Stimulated activated CD8-positive, alpha-beta memory T cell treated with anti-CD3 and anti-CD28 coated beads, Interleukin-12 subunit alpha, Interleukin-12 subunit beta, amount 100 ng/mL, for 4 hours (primary cell): ENCODE measurements around the gene SRPX2.

ENCODE experiments used
- DNase-seq: peaks from one replicate; pipeline ENCODE4 v3.0.0-alpha.2; 2020; ENCODE audit warnings: low read depth

SRPX2 gene

DNA sequence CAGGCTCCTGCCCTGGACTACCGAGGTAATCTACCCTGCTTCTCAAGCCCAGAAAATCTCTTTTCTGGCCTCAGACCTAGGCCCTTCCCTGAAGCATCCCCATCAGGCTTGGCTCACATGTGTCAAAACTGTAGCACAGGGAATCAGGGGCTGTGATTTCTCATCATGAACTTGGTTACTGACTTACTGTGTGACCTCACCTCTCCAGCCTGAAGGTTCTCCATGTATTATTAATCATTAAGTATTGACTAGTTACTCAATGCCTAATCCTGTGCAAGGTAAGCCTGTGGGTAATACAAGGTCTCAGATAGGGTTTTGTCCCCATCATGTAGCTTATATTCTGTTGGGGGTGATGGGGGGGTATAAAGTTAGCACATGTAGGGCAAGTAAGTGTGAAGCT lies 6.8 kb downstream of the SRPX2 start:
- no peak for DNase-seq

DNA sequence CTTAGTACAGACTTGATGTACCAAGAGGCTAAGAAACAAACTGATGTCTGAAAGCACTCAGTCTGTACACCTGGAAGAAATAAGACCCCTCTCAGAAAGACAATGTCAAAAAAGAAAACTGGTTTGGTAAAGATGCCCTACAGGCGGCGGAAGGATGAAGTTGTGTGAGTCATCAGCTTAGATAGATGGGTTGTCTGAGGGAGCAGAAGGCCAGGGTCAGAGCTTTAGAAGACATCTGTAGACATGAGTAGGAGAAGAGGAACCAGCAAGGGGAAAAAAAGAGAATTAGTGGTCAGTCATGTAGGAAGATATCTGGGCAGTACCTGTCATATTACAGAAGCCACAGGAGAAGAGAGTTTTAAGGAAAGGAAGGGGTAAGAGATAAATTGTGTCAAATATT lies 8.3 kb downstream of the SRPX2 start:
- DNase-seq: no peak

DNA sequence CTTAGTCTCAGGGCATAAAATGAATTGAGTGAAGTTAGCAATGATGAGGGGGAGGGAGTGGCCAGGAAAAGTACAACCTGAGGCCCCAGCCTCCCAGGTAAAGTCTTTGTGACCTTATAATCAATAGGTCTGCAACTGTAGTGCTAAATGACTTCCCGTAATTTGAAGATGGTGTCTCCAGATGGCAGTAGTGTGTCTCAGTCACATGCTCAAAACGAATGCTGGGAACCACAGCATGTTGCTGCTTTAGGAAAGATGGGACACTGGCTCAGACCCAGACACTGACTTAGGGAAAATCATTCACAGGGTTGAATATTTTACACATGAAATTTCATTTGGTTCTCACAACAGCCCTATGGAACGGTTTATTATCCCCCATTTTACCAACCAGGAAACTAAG lies 10.3 kb downstream of the SRPX2 start:
- DNase-seq: no peak

DNA sequence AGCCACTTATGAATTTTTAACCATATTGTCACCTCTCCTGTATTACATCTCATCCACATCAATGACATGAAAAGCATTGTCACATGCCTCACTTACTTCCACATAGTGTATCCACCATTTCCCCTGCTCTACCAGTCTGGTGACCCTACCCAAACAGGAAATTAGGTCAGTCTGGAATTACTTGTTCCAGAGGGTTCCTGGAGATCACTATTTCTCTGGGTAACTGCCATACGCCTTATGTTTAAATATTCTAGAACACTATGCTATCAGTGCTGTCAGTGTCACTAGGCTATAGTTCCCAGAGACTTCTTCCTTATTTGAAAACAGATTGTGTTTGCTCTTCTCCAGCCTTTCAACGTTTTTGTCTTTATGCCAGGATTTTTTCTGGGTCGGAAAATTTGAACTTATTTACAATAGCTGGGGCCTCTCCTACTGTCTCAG lies 15.0 kb downstream of the SRPX2 start:
- no peak for DNase-seq

DNA sequence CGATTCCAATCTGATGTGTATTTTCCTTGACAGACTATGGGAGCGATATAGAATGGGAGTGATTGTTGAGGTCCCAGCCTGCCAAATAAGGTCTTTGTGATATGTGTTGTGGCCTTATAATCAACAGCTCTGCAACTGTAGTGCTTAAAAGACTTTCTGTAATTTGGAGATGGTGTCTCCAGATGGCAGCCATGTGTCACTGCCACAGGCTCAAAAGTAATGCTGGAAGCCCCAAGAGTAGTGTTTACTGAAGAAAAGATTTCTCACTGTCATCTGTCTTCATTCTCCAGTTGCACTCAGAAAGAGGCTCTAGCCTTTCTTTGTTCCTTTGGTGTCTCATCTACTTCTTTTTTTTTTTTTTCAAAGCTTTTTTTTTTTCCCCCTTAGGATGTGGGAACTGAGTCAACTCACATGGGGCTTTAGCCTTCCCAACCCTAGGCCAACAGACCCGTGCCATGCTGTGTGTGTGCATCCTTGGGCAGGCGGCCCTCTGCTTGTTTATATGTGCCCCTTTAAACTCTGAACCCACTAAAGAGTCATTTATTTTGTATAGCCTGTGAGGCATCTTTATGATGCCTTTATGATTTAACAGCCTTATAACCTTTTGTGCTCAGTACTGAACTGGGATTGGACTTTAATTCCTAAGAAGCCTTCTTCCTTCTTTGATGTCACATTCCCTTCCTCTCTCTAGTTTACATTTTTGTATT lies 15.6 kb downstream of the SRPX2 start:
- DNase-seq: no peak

DNA sequence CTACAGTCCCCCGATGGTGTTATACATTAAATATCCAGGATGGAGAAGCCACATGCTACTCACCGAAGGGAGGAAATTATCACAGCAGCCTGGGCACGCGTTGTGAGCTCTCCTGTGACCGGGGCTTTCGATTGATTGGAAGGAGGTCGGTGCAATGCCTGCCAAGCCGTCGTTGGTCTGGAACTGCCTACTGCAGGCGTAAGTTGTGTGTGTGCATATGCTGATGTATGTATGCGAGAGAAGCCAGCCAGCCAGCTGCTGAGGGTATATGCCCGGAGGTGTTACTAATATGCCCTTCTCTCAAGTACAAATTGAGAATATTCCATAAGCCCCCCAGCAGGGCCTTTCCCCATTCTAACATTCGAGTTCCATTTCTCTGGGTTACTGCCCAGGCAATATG lies 18.2 kb downstream of the SRPX2 start:
- DNase-seq: no peak

DNA sequence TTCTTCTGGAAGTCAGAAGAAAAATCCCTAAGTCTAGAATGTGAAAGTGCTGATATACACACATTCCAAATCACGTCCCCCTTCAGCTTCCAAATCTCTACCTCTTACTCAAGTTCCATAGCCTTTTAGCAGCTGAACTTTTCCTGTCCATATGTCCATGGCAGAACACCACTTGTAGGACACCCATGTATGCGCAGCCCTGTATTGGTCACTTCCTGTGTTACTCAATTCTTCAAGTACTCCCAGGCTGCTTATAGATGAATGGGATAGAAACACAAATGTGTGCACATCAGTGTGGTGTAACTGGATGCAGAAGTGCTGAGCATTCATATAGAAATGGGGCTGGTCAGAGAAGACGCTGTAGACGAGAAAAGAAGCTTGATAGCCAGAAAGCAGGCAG lies 18.8 kb downstream of the SRPX2 start:
- DNase-seq: no peak

DNA sequence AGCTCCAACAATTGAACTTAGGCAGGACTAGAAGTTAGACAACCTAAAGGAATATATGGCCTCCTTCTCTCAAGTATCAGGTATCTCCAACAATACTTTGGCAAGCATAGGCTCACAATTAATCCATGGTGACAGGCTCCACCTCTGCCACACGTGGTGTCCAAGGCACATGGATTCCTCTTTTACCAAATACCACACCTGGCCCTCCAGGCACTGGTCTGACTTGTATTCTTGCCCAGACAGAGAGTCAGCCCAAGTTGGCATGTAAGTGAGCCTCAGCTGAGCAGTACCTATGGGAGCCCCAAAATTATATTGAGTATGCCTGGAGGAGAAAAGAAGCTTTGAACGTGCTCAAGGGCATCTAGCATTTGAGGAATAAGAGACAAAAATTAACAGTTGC lies 19.6 kb downstream of the SRPX2 start:
- no peak for DNase-seq

DNA sequence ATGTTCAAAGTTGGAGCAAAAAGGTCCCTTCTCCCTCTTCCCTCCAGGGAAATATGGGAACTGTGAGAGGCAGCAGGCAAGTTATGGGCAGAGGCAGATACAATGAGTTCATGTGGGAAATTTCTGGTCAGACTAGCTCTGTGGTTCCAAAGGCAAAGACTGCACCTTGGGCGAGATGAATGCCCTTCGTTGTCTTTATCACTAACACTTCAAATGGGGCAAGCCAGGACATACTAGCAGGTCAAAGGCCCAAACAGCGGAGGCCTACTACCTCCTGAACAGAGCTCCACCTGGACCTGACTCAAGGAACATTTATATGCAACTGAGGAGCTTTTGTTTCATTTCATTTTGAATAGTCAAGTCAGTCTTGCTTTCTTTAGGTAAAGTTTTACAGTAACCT lies 29.0 kb downstream of the SRPX2 start:
- no peak for DNase-seq

DNA sequence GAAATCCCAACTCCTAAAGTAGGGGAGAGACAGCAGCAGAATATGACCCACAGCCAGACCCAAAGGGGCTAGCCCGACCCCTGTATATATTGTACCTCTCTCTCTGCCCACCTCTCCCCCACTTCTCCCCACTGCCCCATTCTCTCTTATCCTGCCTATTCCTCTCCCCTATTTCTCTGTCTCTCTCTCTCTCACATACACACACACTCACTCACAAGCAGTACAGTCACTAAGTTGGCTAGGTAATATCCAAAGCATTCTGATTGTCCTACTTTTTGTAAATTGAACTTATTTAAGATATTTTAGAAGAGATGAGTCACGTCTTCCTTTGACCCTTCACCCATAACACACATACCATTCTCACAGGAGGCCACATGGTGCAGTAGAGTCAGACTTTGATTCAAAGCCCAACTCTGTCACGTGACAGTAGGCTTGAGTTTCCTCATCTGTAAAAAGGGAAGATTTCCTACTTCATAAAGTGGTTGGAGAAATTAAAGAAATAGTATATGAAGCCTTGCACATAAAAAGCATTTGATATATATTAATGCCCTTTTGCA lies 29.5 kb downstream of the SRPX2 start:
- DNase-seq: no peak

DNA sequence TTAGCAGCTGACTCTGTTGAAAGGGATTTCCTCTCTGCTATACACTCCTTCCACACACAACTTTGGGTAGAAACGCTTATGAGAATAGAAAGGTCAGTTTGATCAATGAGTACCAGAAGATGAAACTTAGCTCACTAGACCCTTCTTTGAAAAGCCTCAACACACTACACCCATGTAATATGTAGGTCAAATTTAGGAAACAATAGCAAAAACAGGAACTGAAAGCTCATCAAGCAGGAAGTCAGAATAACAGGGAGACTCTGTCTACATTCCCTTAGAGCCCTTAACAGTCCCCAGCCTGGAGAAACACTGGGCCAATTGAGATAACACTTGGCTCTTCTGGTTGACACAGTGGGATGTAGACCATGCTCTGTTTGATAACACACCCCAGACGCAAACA lies 30.7 kb downstream of the SRPX2 start:
- DNase-seq: no peak

DNA sequence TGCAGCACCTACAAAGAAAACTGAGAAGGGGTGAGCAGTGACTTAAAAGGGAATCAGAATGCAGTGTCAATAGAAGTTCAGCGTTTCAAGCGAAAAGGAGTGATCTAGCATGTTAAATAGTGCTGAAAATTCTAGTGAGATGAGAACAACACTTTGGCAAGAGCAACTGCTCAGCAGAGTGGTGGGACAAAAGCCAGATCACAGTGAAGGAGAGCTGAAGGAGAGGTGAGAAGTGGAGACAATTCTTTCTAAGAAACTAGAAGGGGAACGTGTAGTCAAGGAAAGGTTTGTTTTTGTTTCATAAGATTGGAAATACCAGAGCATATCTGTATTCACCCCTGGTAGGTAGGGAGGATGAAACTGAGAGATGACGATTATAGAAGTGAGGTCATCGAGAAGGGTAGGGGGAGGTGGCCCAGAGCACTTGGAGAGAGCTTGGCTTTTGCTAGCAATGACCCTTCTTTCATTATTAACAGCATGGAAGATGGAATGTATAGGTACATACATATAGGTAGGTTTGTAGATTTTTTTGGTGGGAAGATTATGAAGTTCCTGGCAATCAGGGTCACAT lies 33.7 kb downstream of the SRPX2 start:
- DNase-seq: no peak

DNA sequence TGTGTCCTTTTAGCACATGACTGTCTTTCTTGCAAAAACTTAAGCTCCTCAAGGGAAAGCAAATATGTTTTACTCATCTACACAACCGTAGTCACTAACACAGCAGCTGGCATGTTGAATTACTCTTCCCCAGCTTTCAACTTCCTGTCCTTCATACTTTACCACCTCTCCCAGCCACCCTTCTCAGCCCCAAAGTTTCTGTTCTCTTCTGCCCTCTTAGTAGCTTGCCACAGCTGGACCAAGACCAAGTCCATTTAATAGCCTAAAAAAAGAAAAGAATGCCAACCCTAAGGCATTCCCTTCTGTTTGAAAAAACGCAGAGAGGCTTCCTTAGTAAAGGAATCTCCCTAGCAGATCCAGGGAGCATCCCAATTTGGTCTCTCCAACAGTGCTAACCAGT lies 36.8 kb downstream of the SRPX2 start:
- no peak for DNase-seq

DNA sequence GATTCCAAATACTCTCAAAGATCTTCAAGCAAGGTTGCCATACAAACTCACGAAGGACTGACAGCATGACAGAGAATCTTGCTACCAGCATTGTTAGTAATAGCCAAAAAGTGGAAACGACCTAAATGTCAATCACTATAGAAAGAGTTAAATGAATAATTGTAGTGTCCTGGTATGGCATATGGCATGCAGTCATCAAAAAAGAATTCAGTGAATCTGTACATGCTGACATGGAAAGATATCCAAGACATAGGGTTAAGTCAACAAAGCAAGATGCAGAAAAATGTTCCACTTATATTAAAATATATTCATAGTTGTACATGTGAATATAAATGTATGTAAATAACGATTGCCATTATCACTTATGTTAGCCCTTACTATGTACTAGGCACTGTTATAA lies 37.6 kb downstream of the SRPX2 start:
- no peak for DNase-seq

DNA sequence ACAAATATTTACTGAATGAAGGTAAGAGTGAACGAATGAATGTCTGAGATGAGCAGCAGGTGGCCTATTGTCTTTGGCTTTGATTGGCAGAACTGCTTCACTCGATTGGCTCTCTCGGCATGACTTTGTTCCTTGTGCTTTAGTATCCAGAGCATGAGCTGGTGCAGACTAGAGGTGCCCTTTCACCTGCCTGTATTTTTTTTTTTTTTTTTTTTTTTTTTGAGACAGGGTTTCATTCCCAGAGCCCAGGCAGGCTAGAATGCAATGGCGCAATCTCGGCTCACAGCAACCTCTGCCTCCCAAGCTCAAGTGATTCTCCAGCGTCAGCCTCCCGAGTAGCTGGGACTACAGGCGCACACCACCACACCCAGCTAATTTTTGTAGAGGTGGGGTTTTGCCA lies 38.9 kb downstream of the SRPX2 start:
- no peak for DNase-seq

DNA sequence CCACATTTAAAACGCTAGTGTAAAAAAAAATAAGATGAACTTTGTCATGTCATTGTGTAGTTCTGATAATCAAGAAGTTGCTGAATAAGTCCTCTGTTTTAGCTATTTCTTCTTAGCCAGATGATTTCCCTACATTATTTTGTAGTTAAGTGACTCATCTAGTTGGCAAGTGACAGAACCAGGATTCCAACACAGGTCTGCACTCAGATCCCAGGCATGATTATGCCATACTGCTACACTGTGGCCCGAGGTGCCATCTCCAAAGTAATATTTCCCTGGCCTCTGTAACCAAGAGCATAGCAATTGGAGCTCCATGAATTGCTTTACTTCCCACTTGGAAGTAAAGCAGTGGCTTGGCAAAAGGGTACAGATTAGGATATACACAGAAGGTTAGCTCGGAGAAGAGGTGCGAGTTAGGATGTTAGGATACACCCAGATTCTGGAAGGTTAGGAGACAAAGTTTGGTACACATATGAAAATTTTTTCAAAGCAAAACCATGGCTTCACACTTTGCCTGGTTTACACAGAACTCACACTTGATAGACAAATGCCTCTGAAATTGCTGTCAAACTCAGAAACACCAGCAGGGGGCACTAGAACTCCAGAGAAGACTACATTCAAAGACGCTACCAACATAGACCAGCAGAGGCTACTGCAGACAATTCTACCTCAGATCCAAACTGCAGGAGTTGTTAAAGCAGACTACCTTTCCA lies 41.4 kb downstream of the SRPX2 start:
- no peak for DNase-seq

DNA sequence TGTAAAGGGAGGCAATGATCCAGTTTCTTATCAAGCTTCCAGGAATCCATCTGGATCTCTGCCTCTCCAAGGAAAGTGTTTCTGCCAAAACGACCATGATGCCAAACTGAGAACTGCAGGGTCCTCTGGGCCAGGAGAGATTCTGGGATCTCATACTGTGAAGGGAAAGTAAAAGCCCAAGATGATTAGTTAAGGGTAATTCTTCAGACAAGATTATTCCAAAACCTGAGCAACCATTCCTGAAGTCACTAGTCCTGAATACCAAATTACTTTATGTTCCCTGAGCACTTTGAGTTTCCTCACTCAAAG lies 42.0 kb downstream of the SRPX2 start:
- DNase-seq: no peak

DNA sequence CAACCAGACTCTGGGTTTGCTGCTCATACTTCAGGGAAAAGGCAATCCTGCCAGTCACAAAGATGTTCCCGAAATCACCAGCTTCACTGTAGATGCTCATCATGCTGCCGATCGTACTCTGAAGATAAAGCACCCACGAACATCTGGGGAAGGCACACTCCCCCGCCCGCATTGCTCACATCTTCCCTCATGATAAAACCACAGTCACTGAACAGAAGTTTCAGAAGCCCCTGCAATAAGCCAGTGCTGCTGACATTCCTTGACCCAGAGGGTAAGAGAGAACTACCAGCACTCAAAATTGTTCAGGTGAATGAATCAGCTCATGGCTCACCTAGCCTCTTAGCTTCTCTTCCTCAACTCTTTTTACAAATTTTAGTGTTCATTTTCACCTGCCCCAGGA lies 43.1 kb downstream of the SRPX2 start:
- no peak for DNase-seq

DNA sequence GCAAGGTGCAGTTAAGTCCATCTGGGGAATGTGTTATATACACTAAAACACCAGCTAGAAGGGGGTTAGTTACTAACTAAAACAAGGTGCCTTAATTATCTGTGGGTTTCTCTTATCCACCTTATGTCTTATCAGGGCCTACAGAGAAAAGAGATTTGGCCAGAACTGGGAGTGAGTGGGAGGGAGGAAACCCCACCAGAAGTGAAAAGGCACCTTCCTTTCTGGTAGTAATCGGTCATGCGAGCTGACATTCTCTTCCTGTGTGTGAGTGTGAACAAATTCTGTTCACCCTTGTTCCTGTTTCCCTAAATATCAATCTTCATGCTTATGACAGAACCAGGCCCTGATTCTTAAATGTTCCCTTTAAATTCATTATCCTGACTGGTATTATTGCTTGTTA lies 43.5 kb downstream of the SRPX2 start:
- no peak for DNase-seq

DNA sequence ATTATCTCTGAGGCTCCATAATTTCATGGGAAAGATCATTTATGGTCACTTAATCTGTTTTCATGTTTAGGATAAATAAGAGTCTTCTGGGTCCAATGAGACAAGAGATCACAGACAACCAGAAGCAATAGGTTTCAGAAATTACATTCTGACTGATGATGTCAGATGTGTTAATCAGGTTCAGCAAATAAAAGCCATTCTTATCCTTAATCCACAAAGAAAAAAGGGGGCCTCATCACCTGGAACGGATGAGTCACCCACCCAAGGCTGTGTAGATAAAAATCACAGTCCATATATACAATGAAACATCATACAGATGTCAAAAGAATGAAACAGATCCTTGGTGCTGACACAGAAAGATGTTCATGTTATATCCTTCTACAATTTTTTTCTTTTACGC lies 51.3 kb downstream of the SRPX2 start:
- no peak for DNase-seq

DNA sequence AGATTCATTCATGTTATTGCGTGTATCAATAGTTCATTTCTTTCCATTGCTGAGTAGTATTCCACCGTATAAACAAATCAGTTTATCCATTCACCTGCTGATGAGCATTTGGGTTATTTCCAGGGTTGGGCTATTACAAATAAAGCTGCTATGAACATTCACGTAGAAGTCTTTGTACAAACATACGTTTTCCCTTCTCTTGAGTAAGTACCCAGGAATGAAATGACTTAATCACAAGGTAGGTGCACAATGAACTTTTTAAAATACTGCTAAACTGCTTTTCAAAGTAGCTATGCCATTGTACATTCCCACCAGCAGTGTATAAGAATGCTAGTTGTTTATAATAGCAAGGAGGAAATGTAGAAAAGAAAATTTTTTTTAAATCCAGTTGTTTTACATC lies 52.0 kb downstream of the SRPX2 start:
- no peak for DNase-seq

DNA sequence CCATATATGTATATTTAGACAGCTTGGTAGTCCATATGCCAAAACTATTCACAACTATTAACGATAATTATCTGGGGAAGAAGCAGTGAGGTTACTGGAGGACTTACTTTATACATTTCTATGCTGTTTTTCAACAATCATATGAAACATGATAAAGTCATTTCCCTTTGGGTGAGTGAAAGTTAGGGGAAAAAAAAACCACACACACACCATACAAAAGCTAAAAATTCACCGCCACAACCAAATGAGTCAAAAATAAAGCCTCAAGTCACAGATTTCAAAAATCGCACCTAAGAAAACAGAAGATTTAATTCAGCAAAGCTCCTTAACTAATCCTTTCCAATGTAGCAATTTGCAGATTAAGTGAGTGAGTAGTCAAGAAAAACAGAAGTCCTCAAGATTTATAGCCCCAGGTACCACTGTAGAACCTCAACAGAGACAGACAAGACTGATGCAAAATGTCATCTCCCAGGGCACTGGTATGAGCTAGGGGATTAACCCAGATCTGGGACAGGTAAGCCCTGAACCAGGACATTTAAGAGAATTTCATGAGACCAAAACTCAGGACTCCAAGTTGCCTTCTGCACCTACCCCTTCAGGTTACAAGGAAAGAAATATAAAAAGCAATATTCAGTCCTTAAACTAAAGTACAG lies 52.8 kb downstream of the SRPX2 start:
- DNase-seq: no peak

DNA sequence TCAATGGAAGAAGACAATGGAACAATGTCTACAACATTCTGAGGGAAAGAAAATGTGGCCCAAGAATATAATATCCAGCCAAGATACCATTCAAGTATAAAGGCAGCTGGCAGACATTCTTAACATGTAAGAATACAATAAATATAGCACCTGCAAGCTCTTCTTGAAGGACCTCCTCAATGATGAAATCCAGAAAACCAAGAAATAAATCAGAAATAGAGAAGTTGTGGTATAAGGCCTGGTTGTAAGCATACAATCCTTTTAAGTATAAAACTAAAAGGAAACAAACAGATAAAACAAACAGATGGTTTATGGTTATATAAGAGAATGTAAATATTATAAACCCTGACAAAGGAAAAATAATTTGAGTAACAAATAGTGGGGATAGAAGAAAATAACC lies 54.6 kb downstream of the SRPX2 start:
- DNase-seq: no peak
